ENCODE results near the gene ARHGDIG. TPM values are rescaled to one million over a fixed set of nuclear protein-coding genes. Genes with fewer than 3 reads are reported as not detected.
"Not testable (repeated sequence)": the region's sequence is repeated elsewhere in the genome, so short reads cannot be mapped to it uniquely, and the experiment has no call there.

ARHGDIG gene
- total and polyA plus RNA-seq, 11 donors = 0.26 to 19.2 (median 8.2) TPM

DNA sequence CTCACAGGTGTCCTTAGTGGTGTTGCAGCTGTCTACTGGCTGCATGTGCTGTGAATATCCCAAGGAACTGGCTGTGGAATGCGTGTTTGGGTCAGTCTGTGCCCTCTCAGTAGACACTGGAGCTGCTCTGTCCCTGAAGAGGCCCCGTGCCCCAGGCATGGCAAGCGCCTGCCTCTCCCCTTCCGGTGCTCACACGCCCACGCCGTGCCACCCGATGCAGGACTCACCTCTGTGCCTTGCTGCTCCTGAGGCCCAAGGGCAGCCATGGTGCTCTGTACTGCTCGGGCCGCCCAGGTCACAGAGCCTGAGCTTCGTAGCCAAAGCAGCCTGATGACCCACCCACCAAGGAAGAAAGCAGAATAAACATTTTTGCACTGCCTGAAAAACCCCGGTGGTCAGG is 14.7 kb upstream of the ARHGDIG start:
- Histone ChIP-seq H3K4me3 (no peak overlapping the region), H3K36me3 (peaks cover 0 to 49% (median 42%) of the 10 kb centered on the region in 9 donors), H3K27me3 (no peaks in the 10 kb centered on the region), H3K9me3 (no peaks in the 10 kb centered on the region), H3K27ac (no peak overlapping the region), H3K4me1 (no peaks in the 10 kb centered on the region)
- DNase-seq = no peak
- WGBS, 4 donors = 61 to 78% (median 77%) methylated on average over 11 to 12 of the region's 12 CpGs
- no peak for TF ChIP-seq CTCF (IDR thresholded peaks at IDR 0.05)
- TF ChIP-seq POLR2A (IDR thresholded peaks at IDR 0.05) = no peak
- peak in 2 of 4 donors; percentile 1 to 19 for ATAC-seq
- intact Hi-C loops (cut with DNase I) = no loop called here

DNA sequence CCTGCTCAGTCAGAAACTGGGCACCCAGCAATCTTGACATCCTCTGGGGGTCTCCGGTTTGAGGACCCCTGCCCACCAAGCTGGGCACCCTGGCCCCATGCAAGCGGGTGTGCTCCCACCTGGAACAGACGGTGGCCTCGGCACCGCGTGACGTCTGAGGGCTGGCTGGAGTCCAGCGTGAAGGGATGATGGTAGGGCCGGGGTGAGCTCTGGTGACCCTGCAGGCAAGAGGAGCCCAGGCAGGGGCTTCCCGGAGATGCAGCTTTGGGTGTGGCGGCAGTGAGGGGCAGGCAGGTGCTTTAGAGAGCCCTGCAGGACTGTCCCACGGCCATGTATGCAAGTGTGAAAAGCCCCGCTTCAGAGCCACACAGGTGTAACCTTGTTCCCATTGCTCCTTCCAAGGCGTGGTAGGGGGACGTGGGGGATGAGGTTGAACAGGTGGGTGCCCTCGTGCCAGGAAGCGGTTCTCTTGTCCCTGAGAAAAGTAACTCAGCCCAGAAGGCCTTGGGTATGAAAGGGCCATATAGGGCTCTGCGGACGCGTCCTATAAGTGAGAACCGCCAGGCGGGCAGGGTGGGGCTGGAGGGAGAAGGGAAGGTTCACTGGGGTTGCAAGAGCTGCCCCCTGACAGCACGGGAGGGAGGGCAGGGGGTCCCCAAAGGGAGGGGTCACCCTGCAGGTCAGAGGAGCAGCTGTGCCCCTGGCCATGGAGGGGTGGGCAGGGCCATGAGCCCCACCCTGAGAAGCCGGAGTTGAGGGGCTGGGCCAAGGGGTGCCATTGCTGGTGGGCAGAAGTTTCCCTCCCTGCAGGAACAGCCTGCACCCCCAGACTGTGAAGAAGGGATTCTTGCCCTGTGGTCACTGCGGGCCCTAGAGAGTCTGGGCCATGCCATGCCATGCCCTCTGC is 13.9 kb upstream of the ARHGDIG start:
- TF ChIP-seq POLR2A (IDR thresholded peaks at IDR 0.05) (no peak), CTCF (IDR thresholded peaks at IDR 0.05) (no peak)
- Histone ChIP-seq H3K9me3 (no peaks in the 10 kb centered on the region), H3K27ac (no peak overlapping the region), H3K27me3 (no peaks in the 10 kb centered on the region), H3K4me3 (no peak overlapping the region), H3K36me3 (peaks cover 0 to 41% (median 34%) of the 10 kb centered on the region in 9 donors), H3K4me1 (no peaks in the 10 kb centered on the region)
- intact Hi-C loops (cut with DNase I) = no loop called here
- ATAC-seq = peak in 2 of 4 donors; percentile 5 to 12
- 71 to 76% (median 73%) methylated on average over 16 to 25 of the region's 25 CpGs for WGBS, 4 donors
- no peak for DNase-seq

DNA sequence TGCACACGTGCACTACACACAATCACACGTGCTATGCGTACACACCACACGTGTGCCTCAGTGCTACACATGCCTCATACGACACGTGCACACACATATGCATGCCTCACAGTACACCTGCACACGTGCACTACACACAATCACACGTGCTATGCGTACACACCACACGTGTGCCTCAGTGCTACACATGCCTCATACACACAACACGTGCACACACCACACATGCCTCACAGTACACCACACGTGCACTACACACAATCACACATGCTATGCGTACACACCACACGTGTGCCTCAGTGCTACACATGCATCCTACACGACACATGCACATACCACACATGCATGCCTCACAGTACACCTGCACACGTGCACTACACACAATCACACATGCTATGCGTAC is 12.8 kb upstream of the ARHGDIG start:
- intact Hi-C loops (cut with DNase I); H3K9me3 ChIP-seq; H3K27ac ChIP-seq; ATAC-seq; DNase-seq; H3K4me1 ChIP-seq; H3K4me3 ChIP-seq; H3K27me3 ChIP-seq: not testable (repeated sequence)
- peaks cover 0 to 30% (median 23%) of the 10 kb centered on the region in 9 donors for H3K36me3 ChIP-seq
- 83 to 89% (median 84%) methylated on average over 17 of the region's 17 CpGs for whole genome bisulfite sequencing, 4 donors

DNA sequence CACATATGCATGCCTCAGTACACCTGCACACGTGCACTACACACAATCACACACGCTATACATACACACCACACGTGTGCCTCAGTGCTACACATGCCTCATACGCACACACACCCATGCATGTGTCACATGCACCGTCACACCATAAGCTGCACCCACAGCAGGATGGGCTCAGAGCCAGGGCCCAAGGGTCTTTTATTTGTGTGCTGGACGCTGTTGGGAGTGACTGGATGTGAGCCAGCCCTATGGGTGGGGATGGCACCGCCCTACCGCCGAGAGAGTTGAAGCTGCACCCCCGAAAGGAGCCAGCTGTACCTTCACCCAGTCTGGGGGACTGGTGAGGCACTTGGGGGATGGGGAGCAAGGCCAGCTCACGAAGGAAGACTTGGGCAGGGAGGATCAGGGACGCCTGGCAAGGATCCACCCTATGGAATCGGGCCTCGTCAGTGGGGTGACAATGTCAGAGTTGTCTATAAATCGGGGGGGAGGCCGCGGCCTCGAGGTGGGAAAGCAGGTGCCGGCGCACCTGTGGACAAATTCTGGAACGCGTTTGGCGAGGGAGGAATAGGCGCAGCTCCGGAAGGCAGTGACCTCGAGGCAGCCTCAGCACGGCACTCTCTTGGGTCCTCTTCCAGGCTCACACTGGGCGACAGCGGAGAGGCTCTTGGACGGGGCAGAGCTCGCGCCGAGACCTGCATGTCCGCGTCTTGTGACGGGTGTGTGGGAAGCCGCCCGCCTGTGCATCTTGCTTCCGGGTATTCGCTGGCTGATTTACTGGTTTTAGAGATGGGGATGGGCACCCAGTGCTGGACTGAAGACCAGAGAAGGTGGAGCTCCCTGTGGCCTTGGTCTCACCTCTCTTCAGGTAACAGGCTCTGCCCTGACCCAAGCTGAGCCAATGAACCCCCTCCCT is 12.0 kb upstream of the ARHGDIG start:
- no peaks in the 10 kb centered on the region for H3K27me3 ChIP-seq
- H3K4me3 ChIP-seq = no peak overlapping the region
- H3K9me3 ChIP-seq = no peaks in the 10 kb centered on the region
- intact Hi-C loops (cut with DNase I) = no loop called here
- no peak overlapping the region for H3K27ac ChIP-seq
- DNase-seq = no peak
- no peak for ATAC-seq
- H3K36me3 ChIP-seq = peaks cover 0 to 22% (median 15%) of the 10 kb centered on the region in 9 donors
- WGBS, 4 donors = 66 to 76% (median 72%) methylated on average over 39 to 40 of the region's 40 CpGs
- H3K4me1 ChIP-seq = no peaks in the 10 kb centered on the region
- TF ChIP-seq CTCF (IDR thresholded peaks at IDR 0.05) (no peak), POLR2A (IDR thresholded peaks at IDR 0.05) (no peak)
